IPS-11a (cell line): ENCODE measurements around the gene PALLD.

ENCODE experiments used
- H3K4me3 ChIP-seq: one replicate; pipeline ENCODE4 v1.5.1; 2013; ENCODE audit warnings: low read depth, low read length, control low read depth

Gene PALLD

DNA sequence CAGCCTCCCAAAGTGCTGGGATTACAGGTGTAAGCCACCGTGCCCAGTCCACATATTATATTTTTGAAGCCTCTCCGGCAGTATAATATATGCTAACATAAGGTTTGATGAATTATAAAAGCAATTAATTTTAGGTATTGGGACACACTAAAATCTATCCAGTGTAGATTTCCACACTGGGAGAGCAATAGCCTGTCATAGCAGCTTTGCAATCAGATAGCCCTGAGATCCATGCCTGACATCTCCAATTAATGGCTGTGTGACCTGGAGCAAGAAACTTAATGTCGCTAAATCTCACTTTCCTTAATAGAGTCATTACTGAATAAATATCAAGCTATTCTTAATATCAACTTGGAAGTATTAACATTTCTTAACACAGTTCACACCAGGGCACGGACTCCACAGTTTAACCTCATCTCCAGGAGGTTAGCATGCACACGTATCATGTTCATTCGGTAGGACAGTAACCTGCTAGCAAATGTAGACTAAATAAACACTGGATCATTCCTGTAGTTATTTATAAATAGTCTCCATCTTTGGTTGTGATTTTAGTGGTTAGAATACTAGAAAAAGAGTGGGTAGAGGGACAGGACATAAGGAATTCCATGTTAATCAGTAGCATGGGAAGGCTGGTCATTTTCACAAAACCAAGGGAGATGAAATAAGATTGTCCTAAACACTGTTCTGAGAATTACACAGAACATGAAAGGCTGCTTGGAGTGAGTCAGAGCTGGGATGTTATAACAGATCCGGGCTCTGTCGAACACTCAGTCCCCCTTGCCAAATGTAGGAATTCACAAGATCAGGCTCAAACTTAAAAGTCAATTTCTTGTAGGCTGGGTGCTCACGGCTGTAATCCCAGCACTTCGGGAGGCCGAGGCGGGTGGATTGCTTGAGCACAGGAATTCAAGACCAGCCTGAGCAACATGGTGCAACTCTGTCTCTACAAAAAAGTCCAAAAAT lies 254.7 kb downstream of the PALLD start:
- H3K4me3 ChIP-seq: no peak overlapping the region

DNA sequence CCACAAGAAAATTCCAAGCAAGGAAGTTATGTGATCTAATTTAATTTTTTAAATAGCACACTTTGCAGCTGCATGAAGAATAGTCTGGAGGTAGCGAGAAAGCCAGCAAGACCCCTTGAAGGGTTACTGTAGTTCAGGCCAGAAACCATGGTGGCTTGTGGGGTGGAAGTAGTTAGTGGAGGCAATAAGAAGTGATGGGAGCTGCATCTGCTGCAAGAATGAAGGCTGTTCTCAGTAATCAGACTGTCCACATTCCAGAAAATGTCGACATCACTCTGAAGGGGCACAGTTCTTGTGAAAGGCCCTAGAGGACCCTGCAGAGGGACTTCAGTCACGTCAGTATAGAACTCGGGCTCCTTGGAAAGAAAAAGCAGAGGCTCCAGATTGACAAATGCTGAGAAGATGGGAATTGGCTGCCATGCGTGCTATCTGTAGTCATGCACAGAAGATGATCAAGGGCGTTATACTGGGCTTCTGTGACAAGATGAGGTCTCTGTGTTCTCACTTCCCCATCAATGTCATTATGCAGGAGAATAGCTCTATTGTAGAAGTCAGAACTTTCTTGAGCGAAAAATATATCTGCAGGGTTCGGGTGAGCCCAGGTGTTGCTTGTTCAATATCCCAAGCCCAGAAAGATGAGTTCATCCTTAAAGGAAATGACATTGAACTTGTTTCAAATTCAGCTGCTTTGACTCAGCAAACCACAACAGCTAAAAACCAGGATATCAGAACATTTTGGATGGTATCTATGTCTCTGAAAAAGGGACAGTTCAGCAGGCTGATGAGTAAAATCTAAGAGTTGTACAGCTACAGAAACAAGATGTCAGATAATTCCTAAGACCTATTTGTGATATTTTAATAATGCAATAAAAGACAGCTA lies 259.0 kb downstream of the PALLD start:
- H3K4me3 ChIP-seq: no peak overlapping the region

DNA sequence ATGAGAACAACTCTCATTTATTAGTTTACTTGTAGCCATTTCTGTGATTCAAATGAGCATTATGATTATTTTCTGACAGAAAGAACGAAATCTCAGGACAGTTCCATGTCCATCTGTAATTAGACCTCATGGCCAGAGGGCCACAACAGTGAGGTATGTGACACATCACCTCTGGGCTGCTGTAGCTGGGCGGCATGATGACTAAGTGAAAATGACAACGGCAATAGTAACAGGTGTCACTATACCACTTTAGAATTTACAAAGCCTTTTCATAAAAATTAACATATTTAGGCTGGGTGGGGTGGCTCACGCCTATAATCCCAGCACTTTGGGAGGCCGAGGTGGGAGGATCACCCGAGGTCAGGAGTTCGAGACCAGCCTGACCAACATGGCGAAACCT lies 260.6 kb downstream of the PALLD start:
- no peak overlapping the region for H3K4me3 ChIP-seq

- no peak overlapping the region for H3K4me3 ChIP-seq
These were observed 261.6 kb downstream of the PALLD start for GRCh38 chr4:168758351-168758876.

- H3K4me3 ChIP-seq: no peak overlapping the region
These were observed 262.5 kb downstream of the PALLD start for GRCh38 chr4:168759321-168759720.

- H3K4me3 ChIP-seq: no peak overlapping the region
These were observed 263.2 kb downstream of the PALLD start for GRCh38 chr4:168759959-168760527.

DNA sequence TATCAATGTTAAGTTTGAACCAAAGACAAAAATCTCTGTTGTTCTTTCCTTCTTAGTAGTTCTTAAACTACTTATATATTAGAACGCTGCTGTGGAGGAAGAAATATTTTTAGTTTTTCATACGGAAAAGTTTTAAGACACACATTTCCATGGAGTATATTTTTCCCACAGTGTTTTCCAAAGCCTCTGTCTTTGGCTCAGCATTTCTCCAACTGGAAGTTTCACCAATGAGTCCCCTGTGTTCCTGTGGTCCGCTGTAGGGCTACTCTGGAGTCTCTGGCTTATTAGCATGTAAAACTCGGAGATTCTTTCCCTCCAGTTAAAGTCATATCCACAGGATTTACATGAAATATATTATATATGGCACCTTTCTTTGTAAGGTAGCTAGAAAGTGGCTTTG lies 264.2 kb downstream of the PALLD start:
- H3K4me3 ChIP-seq: no peak overlapping the region

DNA sequence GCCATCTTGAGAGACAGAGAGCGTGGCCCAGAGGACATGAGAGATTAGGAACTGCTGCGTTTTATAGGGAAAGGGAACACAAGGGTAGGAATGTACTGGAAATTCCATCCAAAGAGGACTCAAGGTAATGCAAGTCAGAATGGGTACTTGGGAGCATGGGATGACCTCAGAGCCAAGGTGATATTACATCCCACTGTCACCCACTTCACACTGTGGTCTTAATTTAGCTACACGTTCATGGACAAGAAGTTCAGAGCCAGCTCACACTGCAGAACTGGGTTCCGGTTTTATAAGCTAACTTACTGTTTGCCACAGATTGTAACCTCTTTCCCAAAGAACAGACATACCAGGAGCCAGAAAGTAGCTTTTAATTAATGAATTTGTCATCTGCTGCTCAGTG lies 268.5 kb downstream of the PALLD start:
- H3K4me3 ChIP-seq: no peak overlapping the region

DNA sequence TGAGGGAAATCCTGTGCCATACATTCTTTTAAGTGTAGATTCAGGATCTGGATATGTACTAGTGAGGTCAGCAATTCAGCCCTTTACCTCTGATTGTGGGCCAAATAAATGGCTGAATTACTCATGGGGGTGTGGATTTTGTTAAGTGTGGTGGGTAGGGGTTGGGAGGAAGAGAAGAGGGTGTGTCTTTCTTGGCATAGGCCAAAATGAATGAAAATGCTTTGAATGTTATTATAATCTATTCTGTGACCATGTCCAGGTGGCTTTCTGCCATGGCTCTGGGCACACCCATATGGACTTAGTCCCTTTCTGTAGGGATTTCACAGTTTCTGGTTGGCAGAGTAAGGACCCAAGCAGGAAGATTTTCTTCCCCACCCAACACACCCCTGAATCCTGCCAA lies 268.9 kb downstream of the PALLD start:
- H3K4me3 ChIP-seq: no peak overlapping the region

GRCh38 chr4:168766604-168767316 lies 269.9 kb downstream of the PALLD start:
- H3K4me3 ChIP-seq: no peak overlapping the region

GRCh38 chr4:168769416-168769815 lies 272.6 kb downstream of the PALLD start:
- H3K4me3 ChIP-seq: no peak overlapping the region

DNA sequence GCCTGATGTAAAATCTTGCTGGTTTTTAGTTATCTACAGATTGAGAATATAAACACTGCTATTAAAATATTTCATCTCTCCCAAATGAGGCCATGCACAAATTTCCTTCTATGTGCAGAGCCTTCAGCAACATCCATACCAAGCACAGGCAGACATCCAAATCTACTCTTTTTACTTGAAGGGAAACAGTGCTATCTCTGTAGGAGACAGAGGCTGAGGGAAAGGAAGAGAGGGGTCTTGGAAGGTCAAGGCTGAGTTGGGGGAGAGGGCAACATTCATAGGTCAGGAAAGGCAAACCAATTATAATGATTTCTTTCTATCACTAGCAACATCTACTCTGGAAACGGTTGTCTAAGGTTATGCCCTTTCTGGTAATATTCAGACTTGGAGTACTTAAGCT lies 273.0 kb downstream of the PALLD start:
- H3K4me3 ChIP-seq: no peak overlapping the region

GRCh38 chr4:168771251-168771650 lies 274.4 kb downstream of the PALLD start:
- H3K4me3 ChIP-seq: no peak overlapping the region

DNA sequence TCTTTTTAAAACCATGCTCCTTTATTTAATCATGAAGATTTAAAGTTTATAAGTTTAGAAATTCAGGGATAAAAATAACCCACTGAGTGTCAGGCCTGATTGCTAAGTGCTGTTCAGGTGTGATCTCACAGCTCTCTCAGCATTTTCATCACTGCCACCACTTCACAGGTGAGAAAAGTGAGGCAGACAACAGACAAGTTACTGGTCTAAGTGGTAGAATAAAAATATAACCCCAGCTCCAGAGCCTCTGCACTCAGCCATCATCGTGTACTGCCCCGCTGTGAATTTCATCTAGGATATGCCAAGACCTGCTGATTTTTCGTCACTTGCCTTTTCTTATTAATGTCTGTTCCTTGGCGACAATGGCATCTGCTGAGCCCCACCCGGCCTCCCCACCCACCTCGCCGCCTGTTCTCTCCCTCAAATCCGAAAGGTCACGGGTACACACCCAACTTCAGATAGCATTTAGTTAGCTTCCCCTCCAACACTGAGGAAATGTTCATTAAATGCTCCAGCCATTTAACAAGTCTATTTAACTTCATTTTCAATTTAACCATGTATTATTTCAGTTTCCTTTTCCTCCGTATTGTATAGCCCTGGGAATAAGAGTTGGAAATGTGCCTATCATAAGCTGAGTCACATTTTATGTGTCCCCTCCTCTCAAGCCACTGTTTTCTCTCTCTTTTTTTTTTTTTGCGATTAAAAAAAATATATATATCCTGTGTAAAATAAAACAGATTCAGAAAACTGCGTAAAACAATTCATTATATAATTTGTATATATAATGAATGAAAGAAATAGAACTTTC lies 276.7 kb downstream of the PALLD start:
- no peak overlapping the region for H3K4me3 ChIP-seq

DNA sequence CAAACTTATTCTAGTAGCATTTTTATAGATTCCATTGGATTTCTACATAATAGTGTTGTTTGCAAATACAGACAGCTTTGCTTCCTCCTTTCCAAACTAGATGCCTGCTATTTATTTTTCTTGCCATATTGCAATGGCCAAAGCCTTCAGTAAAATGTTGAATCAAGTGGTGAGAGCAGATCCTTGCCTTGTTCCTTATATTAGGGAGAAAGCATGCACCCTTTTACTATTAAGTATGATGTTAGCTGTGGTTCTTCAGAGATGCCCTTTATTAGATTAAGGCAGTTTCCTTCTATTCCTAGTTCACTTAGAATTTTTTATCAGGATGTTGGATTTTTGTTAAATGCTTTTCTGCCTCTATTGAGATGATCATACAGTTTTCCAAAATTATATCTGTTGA lies 279.5 kb downstream of the PALLD start:
- no peak overlapping the region for H3K4me3 ChIP-seq

- H3K4me3 ChIP-seq: no peak overlapping the region
These were observed 280.6 kb downstream of the PALLD start for GRCh38 chr4:168777277-168777965.

GRCh38 chr4:168781341-168781740 lies 284.5 kb downstream of the PALLD start:
- H3K4me3 ChIP-seq: no peak overlapping the region

GRCh38 chr4:168781926-168782325 lies 285.1 kb downstream of the PALLD start:
- no peak overlapping the region for H3K4me3 ChIP-seq

GRCh38 chr4:168782439-168782838 lies 285.6 kb downstream of the PALLD start:
- no peak overlapping the region for H3K4me3 ChIP-seq
